ENCODE results near the gene RAP1GAP2. TPM values are rescaled to one million over a fixed set of nuclear protein-coding genes. Genes with fewer than 3 reads are reported as not detected.

The RAP1GAP2 gene
- total and polyA plus RNA-seq, 2 of the 8 experiments (the other 6 are each of a cell fraction or from before 2014, with no cell fraction given) = 24.0 to 63.8 TPM

DNA sequence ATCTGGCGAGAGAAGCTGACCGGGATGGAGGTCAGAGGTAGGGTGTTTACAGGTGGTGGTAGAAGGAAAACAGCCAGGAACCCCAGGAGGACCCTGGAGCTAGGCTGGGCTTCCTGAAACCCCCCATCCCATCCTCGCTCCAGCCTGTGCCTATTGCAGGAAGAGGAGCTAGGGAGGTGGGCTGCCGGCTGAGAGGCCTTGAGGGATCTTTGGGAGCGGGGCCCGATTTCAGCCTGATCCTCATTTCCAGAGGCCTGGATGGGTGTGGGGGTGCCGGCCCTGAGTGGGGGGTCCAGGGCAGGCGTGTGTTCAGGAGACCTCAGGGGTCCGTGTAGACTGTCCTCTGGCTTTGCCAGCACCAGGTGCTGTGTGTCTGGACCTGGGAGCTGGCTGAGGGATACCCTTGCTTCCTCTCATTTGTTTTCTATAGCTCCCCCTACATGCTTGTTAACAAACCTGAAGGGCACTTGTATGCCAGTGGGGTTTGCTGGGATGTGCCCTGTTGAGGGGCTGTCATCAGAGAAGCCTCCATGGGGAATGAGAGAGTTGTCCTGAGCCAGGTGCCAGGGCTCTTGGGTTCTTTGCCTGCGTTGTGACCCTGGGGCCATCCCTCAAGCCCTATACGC, 18.9 kb upstream of the RAP1GAP2 start (continued):
- TF ChIP-seq CTBP2 (IDR thresholded peaks at IDR 0.05; ENCODE audit: borderline replicate concordance, insufficient read depth, insufficient read length, low read length) (no peak), SIN3A (conservative IDR thresholded peaks at IDR 0.05 in 1 of 2, IDR thresholded peaks at IDR 0.05 in 1 of 2; ENCODE audit: low read depth in 1 of 2, low read length in 2 of 2) (no peak), KDM5A (IDR thresholded peaks at IDR 0.05; ENCODE audit: low read length) (no peak), SRF (IDR thresholded peaks at IDR 0.05; ENCODE audit: low read depth, low read length) (no peak)
